OCI-LY7 (cell line): ENCODE data around the gene MGRN1. TPM values are rescaled to one million over a fixed set of nuclear protein-coding genes. Genes with fewer than 3 reads are reported as not detected.

Source experiments
- BruUV-seq: library from RNA; stranded (reverse); fragments of 400-500 nt; replicated peaks from 2 replicates; lab custom pipeline; 2021; lab: Mats Ljungman, UMichigan
- CTCF ChIA-PET: fragments of 300-600 bp; sonication (Branson Sonifier 250); formaldehyde crosslinking; loops from one replicate; lab custom pipeline; 2022; ENCODE audit warnings: antibody characterized with exemption; ENCODE audit not compliant: unreplicated experiment; lab: Charles Lee
- POLR2A ChIA-PET: fragments of 300-600 bp; sonication (Branson Sonifier 250); formaldehyde crosslinking; loops from one replicate; lab custom pipeline; 2022; ENCODE audit warnings: antibody characterized with exemption; lab: Charles Lee
- DNase-seq: peaks from one replicate; pipeline ENCODE4 v3.0.0-alpha.2; 2015; ENCODE audit warnings: low spot score
- H2AFZ ChIP-seq: fragments of 200-600 bp; sonication (generic), shearing (Covaris generic); 2 replicates; pipeline ENCODE4 v1.6.1; 2014; ENCODE audit warnings: mild to moderate bottlenecking, antibody characterized with exemption, low read length, moderate library complexity
- H3K27ac ChIP-seq: fragments of 200-600 bp; sonication (generic); 2 replicates; pipeline ENCODE4 v1.5.1; 2014; ENCODE audit warnings: mixed run types, low read depth, mild to moderate bottlenecking, moderate library complexity, low read length, inconsistent platforms; ENCODE audit not compliant: poor library complexity, severe bottlenecking
- H3K36me3 ChIP-seq: fragments of 200-600 bp; sonication (generic); 2 replicates; pipeline ENCODE4 v1.6.1; 2014; ENCODE audit warnings: mild to moderate bottlenecking, antibody characterized with exemption, low read length, moderate library complexity, mixed read lengths; ENCODE audit not compliant: insufficient read depth
- H3K4me1 ChIP-seq: fragments of 200-600 bp; sonication (generic); 2 replicates; pipeline ENCODE4 v1.5.1; 2014; ENCODE audit warnings: mild to moderate bottlenecking, low read length; ENCODE audit not compliant: insufficient read depth, poor library complexity, severe bottlenecking
- H3K4me2 ChIP-seq: fragments of 200-600 bp; sonication (generic); 2 replicates; pipeline ENCODE4 v1.6.1; 2014; ENCODE audit warnings: mild to moderate bottlenecking, low read length
- H3K4me3 ChIP-seq: fragments of 200-600 bp; sonication (generic); 2 replicates; pipeline ENCODE4 v1.5.1; 2014; ENCODE audit warnings: mild to moderate bottlenecking, low read depth, low read length; ENCODE audit not compliant: poor library complexity, severe bottlenecking
- H3K79me2 ChIP-seq: fragments of 200-600 bp; sonication (generic); 2 replicates; pipeline ENCODE4 v1.6.1; 2016; ENCODE audit warnings: low read depth, mild to moderate bottlenecking, low read length, moderate library complexity, mixed read lengths; ENCODE audit not compliant: insufficient read depth
- H3K9me2 ChIP-seq: fragments of 200-600 bp; sonication (generic); 2 replicates; pipeline ENCODE4 v1.6.1; 2016; ENCODE audit warnings: mild to moderate bottlenecking, low read length, mixed read lengths; ENCODE audit not compliant: insufficient read depth
- H3K9me3 ChIP-seq: fragments of 200-600 bp; sonication (generic); 2 replicates; pipeline ENCODE4 v1.6.1; 2014; ENCODE audit warnings: mild to moderate bottlenecking, mixed run types, low read length, mixed read lengths
- H4K20me1 ChIP-seq: fragments of 200-600 bp; sonication (generic); 2 replicates; pipeline ENCODE4 v1.6.1; 2014; ENCODE audit warnings: mild to moderate bottlenecking, antibody characterized with exemption, low read length, moderate library complexity, mixed read lengths; ENCODE audit not compliant: insufficient read depth
- EZH2phosphoT487 ChIP-seq: fragments of 200-600 bp; sonication (generic); IDR thresholded peaks from 2 replicates; pipeline ENCODE4 v1.6.1; 2018; ENCODE audit warnings: low read depth, borderline replicate concordance, mild to moderate bottlenecking, mixed run types, antibody characterized with exemption, low read length, moderate library complexity, mixed read lengths
- intact Hi-C: fragments of 100-400 bp; cut with micrococcal nuclease; formaldehyde crosslinking; loops from one replicate; pipeline ENCODE4 v1.10.0; 2022; ENCODE audit not compliant: unreplicated experiment
- total RNA-seq, 2 experiments: library from RNA; depleted of rRNA in 1 of 2; stranded (reverse); fragments of >200 nt in 1 of 2; shearing (Covaris generic) in 1 of 2; gene quantifications; 2 replicates each; pipeline ENCODE4 v1.2.3, GENCODE V29; 2014 to 2022
- TF ChIP-seq, protein P1 (sequence below): fragments of 200-600 bp; sonication (generic); conservative IDR thresholded peaks from 2 replicates; pipeline ENCODE4 v1.5.1; 2014; ENCODE audit warnings: mild to moderate bottlenecking, antibody characterized with exemption, low read length, moderate library complexity, mixed read lengths

The MGRN1 gene
- total RNA-seq, 2 experiments from 2014 or later, result 14.1 to 43.1 TPM

GRCh38 chr16:4661661-4662060, 37.0 kb downstream of the MGRN1 start:
- no peak overlapping the region for H3K4me2 ChIP-seq
- H3K79me2 ChIP-seq, result no peaks in the 10 kb centered on the region
- BruUV-seq, result no TSS peak
- H3K4me1 ChIP-seq, result no peaks in the 10 kb centered on the region
- intact Hi-C loops, result no loop called here
- CTCF ChIA-PET, result interaction anchor here (0.7 kb wide), 1 partner anchor 10 kb away, joined by 3 read pairs; no protein-coding TSS in a partner anchor
- peaks cover 10% of the 10 kb centered on the region; the same call in 1 of the 2 replicates for H3K36me3 ChIP-seq
- no peaks in the 10 kb centered on the region for H4K20me1 ChIP-seq
- no peaks in the 10 kb centered on the region for H3K9me3 ChIP-seq
- POLR2A ChIA-PET, result no interaction called here
- no peak overlapping the region for H3K4me3 ChIP-seq
- H2AFZ ChIP-seq, result no peak overlapping the region
- DNase-seq, result no peak
- no peak overlapping the region for H3K27ac ChIP-seq
- H3K9me2 ChIP-seq, result no peaks in the 10 kb centered on the region
- TF ChIP-seq, protein P1, sequence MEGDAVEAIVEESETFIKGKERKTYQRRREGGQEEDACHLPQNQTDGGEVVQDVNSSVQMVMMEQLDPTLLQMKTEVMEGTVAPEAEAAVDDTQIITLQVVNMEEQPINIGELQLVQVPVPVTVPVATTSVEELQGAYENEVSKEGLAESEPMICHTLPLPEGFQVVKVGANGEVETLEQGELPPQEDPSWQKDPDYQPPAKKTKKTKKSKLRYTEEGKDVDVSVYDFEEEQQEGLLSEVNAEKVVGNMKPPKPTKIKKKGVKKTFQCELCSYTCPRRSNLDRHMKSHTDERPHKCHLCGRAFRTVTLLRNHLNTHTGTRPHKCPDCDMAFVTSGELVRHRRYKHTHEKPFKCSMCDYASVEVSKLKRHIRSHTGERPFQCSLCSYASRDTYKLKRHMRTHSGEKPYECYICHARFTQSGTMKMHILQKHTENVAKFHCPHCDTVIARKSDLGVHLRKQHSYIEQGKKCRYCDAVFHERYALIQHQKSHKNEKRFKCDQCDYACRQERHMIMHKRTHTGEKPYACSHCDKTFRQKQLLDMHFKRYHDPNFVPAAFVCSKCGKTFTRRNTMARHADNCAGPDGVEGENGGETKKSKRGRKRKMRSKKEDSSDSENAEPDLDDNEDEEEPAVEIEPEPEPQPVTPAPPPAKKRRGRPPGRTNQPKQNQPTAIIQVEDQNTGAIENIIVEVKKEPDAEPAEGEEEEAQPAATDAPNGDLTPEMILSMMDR, result no peak
- TF ChIP-seq EZH2phosphoT487, result no peak

- ChIA-PET CTCF (no interaction called here), POLR2A (no interaction called here)
- Histone ChIP-seq H3K79me2 (no peaks in the 10 kb centered on the region), H4K20me1 (no peaks in the 10 kb centered on the region), H3K36me3 (peaks cover 21% of the 10 kb centered on the region), H3K4me1 (no peaks in the 10 kb centered on the region), H3K9me2 (no peaks in the 10 kb centered on the region), H3K4me2 (no peak overlapping the region), H3K27ac (no peak overlapping the region), H3K4me3 (no peak overlapping the region), H2AFZ (no peak overlapping the region), H3K9me3 (no peaks in the 10 kb centered on the region)
- BruUV-seq, result no TSS peak
- intact Hi-C loops, result no loop called here
- TF ChIP-seq, protein P1, result no peak
- no peak for TF ChIP-seq EZH2phosphoT487
- DNase-seq, result no peak
Measured at GRCh38 chr16:4663465-4663776, 38.8 kb downstream of the MGRN1 start.

- ChIA-PET POLR2A (no interaction called here), CTCF (no interaction called here)
- Histone ChIP-seq H3K27ac (no peak overlapping the region), H3K9me2 (no peaks in the 10 kb centered on the region), H3K36me3 (peaks cover 26% of the 10 kb centered on the region), H2AFZ (no peak overlapping the region), H3K4me1 (no peaks in the 10 kb centered on the region), H3K4me3 (no peak overlapping the region), H3K79me2 (no peaks in the 10 kb centered on the region), H4K20me1 (no peaks in the 10 kb centered on the region), H3K4me2 (no peak overlapping the region), H3K9me3 (no peaks in the 10 kb centered on the region)
- no TSS peak for BruUV-seq
- no peak for DNase-seq
- TF ChIP-seq, protein P1, result no peak
- intact Hi-C loops, result no loop called here
Measured at GRCh38 chr16:4663777-4664465, 39.3 kb downstream of the MGRN1 start.
